ENCODE results near the gene RPL9. TPM values are rescaled to one million over a fixed set of nuclear protein-coding genes. Genes with fewer than 3 reads are reported as not detected.

Gene RPL9
- total RNA-seq, 1 experiment from 2014 or later: 1,657 TPM

DNA sequence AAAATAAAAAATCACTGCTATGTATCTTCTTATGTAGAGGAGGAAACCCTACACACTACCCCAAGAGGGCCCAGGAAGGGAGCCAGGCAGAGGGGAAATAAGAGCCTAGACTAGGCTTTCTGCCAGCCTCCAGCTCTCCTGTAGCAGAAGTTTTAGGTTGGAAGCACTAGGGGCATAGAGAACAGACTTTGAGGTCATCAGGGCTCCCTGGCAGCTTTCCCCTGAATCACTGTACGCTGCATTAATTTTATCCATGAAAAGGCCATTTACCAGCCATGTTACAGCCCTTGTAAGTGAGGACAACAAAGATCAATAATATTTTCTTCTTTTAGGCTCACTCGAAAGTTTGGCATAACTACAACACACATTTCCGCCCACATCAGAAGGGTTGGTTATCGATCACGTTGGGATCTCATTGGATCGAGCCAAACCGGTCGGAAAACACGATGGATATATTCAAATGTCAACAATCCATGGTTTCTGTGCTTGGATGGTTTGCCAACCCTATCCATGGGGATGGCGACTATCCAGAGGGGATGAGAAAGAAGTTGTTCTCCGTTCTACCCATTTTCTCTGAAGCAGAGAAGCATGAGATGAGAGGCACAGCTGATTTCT is 24.7 kb downstream of the RPL9 start:
- CTCF ChIA-PET: no interaction called here
- intact Hi-C loops (cut with micrococcal nuclease): no loop called here
- no peak for TF ChIP-seq MAX (IDR thresholded peaks at IDR 0.05)
- no peak for TF ChIP-seq CEBPB (IDR thresholded peaks at IDR 0.05; ENCODE audit: low read depth)
- TF ChIP-seq EZH2phosphoT487 (IDR thresholded peaks at IDR 0.05; ENCODE audit: borderline replicate concordance): no peak
- TF ChIP-seq ELF1 (IDR thresholded peaks at IDR 0.05; ENCODE audit: borderline replicate concordance, low read depth): no peak
- no peaks in the 10 kb centered on the region for H4K20me1 ChIP-seq (ENCODE audit: insufficient read depth)
- no peaks in the 10 kb centered on the region for H3K27me3 ChIP-seq (ENCODE audit: insufficient read depth, low read length)
- POLR2A ChIA-PET: no interaction called here
- DNase-seq (ENCODE audit: low read depth, low spot score): no peak
- H2AFZ ChIP-seq (ENCODE audit: low read depth, low read length, poor library complexity, severe bottlenecking): no peak overlapping the region
- no peak overlapping the region for H3K27ac ChIP-seq (ENCODE audit: low read depth, low read length)
- no peaks in the 10 kb centered on the region for H3K36me3 ChIP-seq (ENCODE audit: control insufficient read depth in 1 of 2, insufficient read depth in 2 of 2, low read length in 2 of 2)
- no TSS peak for BruUV-seq (replicated peaks)
- no peak overlapping the region for H3K4me2 ChIP-seq (ENCODE audit: low read length)
- no peak overlapping the region for H3K4me3 ChIP-seq (replicated peaks in 1 of 2; ENCODE audit: low read depth in 1 of 2, low read length in 2 of 2)
- H3K79me2 ChIP-seq (ENCODE audit: insufficient read depth, low read length): no peaks in the 10 kb centered on the region
- no peak for ATAC-seq
- H3K9ac ChIP-seq (ENCODE audit: low read length): no peak overlapping the region
- H3K4me1 ChIP-seq (ENCODE audit: control insufficient read depth in 1 of 2, insufficient read depth in 2 of 2, low read length in 2 of 2): no peaks in the 10 kb centered on the region
- H3K9me3 ChIP-seq (ENCODE audit: control insufficient read depth in 1 of 2, insufficient read depth in 1 of 2, low read depth in 1 of 2, low read length in 2 of 2): no peaks in the 10 kb centered on the region
- H3K9me2 ChIP-seq (ENCODE audit: insufficient read depth): no peaks in the 10 kb centered on the region
- RAD21 ChIA-PET (ENCODE audit: low non-redundant PET in 1 of 2, low total read pairs in 2 of 2, uncharacterized antibody in 2 of 2, unreplicated experiment in 2 of 2): no interaction called here

GRCh38 chr4:39429476-39430334 is 29.0 kb downstream of the RPL9 start:
- POLR2A ChIA-PET: no interaction called here
- H3K79me2 ChIP-seq (ENCODE audit: insufficient read depth, low read length): no peaks in the 10 kb centered on the region
- no peak for ATAC-seq
- TF ChIP-seq, protein P1, sequence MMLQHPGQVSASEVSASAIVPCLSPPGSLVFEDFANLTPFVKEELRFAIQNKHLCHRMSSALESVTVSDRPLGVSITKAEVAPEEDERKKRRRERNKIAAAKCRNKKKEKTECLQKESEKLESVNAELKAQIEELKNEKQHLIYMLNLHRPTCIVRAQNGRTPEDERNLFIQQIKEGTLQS (IDR thresholded peaks at IDR 0.05): no peak
- TF ChIP-seq TCF7L2 (IDR thresholded peaks at IDR 0.05; ENCODE audit: borderline replicate concordance, extremely low read depth, insufficient read depth, insufficient read length) (no peak), EGR1 (IDR thresholded peaks at IDR 0.05; ENCODE audit: low read depth) (no peak), ZNF274 (IDR thresholded peaks at IDR 0.05; ENCODE audit: low read depth, low read length) (no peak), MAX (IDR thresholded peaks at IDR 0.05) (no peak), CTCF (IDR thresholded peaks at IDR 0.05 in 2 of 3, conservative IDR thresholded peaks at IDR 0.05 in 1 of 3; ENCODE audit: borderline replicate concordance in 1 of 3, insufficient read depth in 1 of 3, low read depth in 2 of 3, low read length in 2 of 3) (no peak), JUND (IDR thresholded peaks at IDR 0.05) (no peak), ELF1 (IDR thresholded peaks at IDR 0.05; ENCODE audit: borderline replicate concordance, low read depth) (no peak), EZH2phosphoT487 (IDR thresholded peaks at IDR 0.05; ENCODE audit: borderline replicate concordance) (no peak), ZFX (IDR thresholded peaks at IDR 0.05) (no peak), EZH2 (IDR thresholded peaks at IDR 0.05) (no peak), RAD21 (IDR thresholded peaks at IDR 0.05; ENCODE audit: low read depth) (no peak)
- TF ChIP-seq, protein P2, sequence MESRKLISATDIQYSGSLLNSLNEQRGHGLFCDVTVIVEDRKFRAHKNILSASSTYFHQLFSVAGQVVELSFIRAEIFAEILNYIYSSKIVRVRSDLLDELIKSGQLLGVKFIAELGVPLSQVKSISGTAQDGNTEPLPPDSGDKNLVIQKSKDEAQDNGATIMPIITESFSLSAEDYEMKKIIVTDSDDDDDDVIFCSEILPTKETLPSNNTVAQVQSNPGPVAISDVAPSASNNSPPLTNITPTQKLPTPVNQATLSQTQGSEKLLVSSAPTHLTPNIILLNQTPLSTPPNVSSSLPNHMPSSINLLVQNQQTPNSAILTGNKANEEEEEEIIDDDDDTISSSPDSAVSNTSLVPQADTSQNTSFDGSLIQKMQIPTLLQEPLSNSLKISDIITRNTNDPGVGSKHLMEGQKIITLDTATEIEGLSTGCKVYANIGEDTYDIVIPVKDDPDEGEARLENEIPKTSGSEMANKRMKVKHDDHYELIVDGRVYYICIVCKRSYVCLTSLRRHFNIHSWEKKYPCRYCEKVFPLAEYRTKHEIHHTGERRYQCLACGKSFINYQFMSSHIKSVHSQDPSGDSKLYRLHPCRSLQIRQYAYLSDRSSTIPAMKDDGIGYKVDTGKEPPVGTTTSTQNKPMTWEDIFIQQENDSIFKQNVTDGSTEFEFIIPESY (IDR thresholded peaks at IDR 0.05; ENCODE audit: extremely low read depth, insufficient replicate concordance, low read length): no peak

More at GRCh38 chr4:39429476-39430334, 29.0 kb downstream of the RPL9 start:
- Histone ChIP-seq H3K9ac (ENCODE audit: low read length) (no peak overlapping the region), H3K4me2 (ENCODE audit: low read length) (no peak overlapping the region), H3K4me3 (replicated peaks in 1 of 2; ENCODE audit: low read depth in 1 of 2, low read length in 2 of 2) (no peak overlapping the region), H3K9me3 (ENCODE audit: control insufficient read depth in 1 of 2, insufficient read depth in 1 of 2, low read depth in 1 of 2, low read length in 2 of 2) (no peaks in the 10 kb centered on the region), H3K36me3 (ENCODE audit: control insufficient read depth in 1 of 2, insufficient read depth in 2 of 2, low read length in 2 of 2) (no peaks in the 10 kb centered on the region), H4K20me1 (ENCODE audit: insufficient read depth) (no peaks in the 10 kb centered on the region), H3K27ac (ENCODE audit: low read depth, low read length) (no peak overlapping the region), H3K27me3 (ENCODE audit: insufficient read depth, low read length) (no peaks in the 10 kb centered on the region), H2AFZ (ENCODE audit: low read depth, low read length, poor library complexity, severe bottlenecking) (no peak overlapping the region), H3K4me1 (ENCODE audit: control insufficient read depth in 1 of 2, insufficient read depth in 2 of 2, low read length in 2 of 2) (no peaks in the 10 kb centered on the region), H3K9me2 (ENCODE audit: insufficient read depth) (no peaks in the 10 kb centered on the region)
- intact Hi-C loops (cut with micrococcal nuclease): no loop called here
- no peak for DNase-seq (ENCODE audit: low read depth, low spot score)
- CTCF ChIA-PET: no interaction called here
- BruUV-seq (replicated peaks): no TSS peak
- RAD21 ChIA-PET (ENCODE audit: low non-redundant PET in 1 of 2, low total read pairs in 2 of 2, uncharacterized antibody in 2 of 2, unreplicated experiment in 2 of 2): no interaction called here

All from HCT116 (cell line).